A549 (cell line): Measurements from ENCODE around the gene OXSM. TPM values are rescaled to one million over a fixed set of nuclear protein-coding genes. Genes with fewer than 3 reads are reported as not detected.

ENCODE experiments used
- ATAC-seq, 2 experiments: fragments of 200-7000 bp in 1 of 2; fragments of >200 bp in 1 of 2; cut with Nextera tagmentation in 1 of 2; cut with Tn5 transposase in 1 of 2; 3 replicates each; pipeline versions ENCODE4 v1.8.0 to v1.9.1; 2018 to 2020; ENCODE audit warnings: mild to moderate bottlenecking in 1 of 2, moderate library complexity in 1 of 2
- CTCF ChIA-PET: fragments of 300-600 bp; sonication (Branson Sonifier 250); formaldehyde crosslinking; extraction: SDS; loops from one replicate; lab custom pipeline; 2021; ENCODE audit warnings: antibody characterized with exemption, inconsistent platforms; lab: Yijun Ruan, JAX
- POLR2A ChIA-PET: fragments of 350-600 bp; formaldehyde crosslinking; extraction: SDS; loops from one replicate; lab custom pipeline; 2021; ENCODE audit warnings: antibody characterized with exemption, inconsistent platforms; lab: Yijun Ruan, JAX
- DNase-seq, 2 experiments: peaks; one replicate each; pipeline versions ENCODE4 v3.0.0 to v3.0.0-alpha.2; 2011 to 2016; ENCODE audit warnings: low read depth in 1 of 2, low spot score in 1 of 2
- FAIRE-seq: peaks from 2 replicates; lab custom pipeline; 2011; peaks lifted over from hg19 to GRCh38; lab: Jason Lieb, UNC
- H3K27ac ChIP-seq, 2 experiments: fragments of >200 bp; sonication (Bioruptor Twin); formaldehyde crosslinking; 3 replicates each; pipeline ENCODE4 v1.5.1; 2016 to 2017
- H3K4me1 ChIP-seq: fragments of >200 bp; sonication (Bioruptor Twin); formaldehyde crosslinking; 3 replicates; pipeline ENCODE4 v1.6.1; 2016
- H3K4me2 ChIP-seq: fragments of >200 bp; sonication (Bioruptor Twin); formaldehyde crosslinking; 3 replicates; pipeline ENCODE4 v1.6.1; 2016
- H3K4me3 ChIP-seq: fragments of >200 bp; sonication (Bioruptor Twin); formaldehyde crosslinking; 3 replicates; pipeline ENCODE4 v1.5.1; 2016
- H3K9me3 ChIP-seq: fragments of >200 bp; sonication (Bioruptor Twin); formaldehyde crosslinking; 3 replicates; pipeline ENCODE4 v1.6.1; 2016
- CBX2 ChIP-seq: fragments of 200-600 bp; sonication (generic); IDR thresholded peaks from 2 replicates; pipeline ENCODE4 v1.6.1; 2016; ENCODE audit warnings: low read depth, mild to moderate bottlenecking, borderline replicate concordance
- CEBPB ChIP-seq, 2 experiments: fragments of >200 bp in 1 of 2; sonication (Bioruptor Twin) in 1 of 2; formaldehyde crosslinking in 1 of 2; IDR thresholded peaks; 2 replicates each; pipeline ENCODE4 v1.6.1; 2012 to 2016
- CHD4 ChIP-seq: fragments of 200-600 bp; sonication (generic); IDR thresholded peaks from 2 replicates; pipeline ENCODE4 v1.6.1; 2016; ENCODE audit warnings: antibody characterized with exemption, mild to moderate bottlenecking, borderline replicate concordance
- E2F6 ChIP-seq: IDR thresholded peaks from 2 replicates; pipeline ENCODE4 v1.6.1; 2012; ENCODE audit warnings: low read depth, borderline replicate concordance
- EHF ChIP-seq: fragments of 250-450 bp; sonication (Bioruptor Pico); IDR thresholded peaks from 2 replicates; pipeline ENCODE4 v1.5.0; 2020; ENCODE audit warnings: mild to moderate bottlenecking
- ELK1 ChIP-seq: fragments of 150-350 bp; IDR thresholded peaks from 2 replicates; pipeline ENCODE4 v1.6.1; 2014; ENCODE audit warnings: low read depth, mild to moderate bottlenecking, low read length
- EP300 ChIP-seq, 2 experiments: fragments of >200 bp; sonication (Bioruptor Twin); formaldehyde crosslinking; IDR thresholded peaks; 2 replicates in 1 of 2; 3 replicates in 1 of 2; pipeline ENCODE4 v1.6.1; 2016 to 2017
- FOSB ChIP-seq: fragments of 250-450 bp; sonication (Bioruptor Pico); IDR thresholded peaks from 2 replicates; pipeline ENCODE4 v1.5.0; 2020; ENCODE audit warnings: mild to moderate bottlenecking, moderate library complexity
- HES2 ChIP-seq: fragments of >200 bp; sonication (Bioruptor Twin); formaldehyde crosslinking; IDR thresholded peaks from 2 replicates; pipeline ENCODE4 v1.6.1; 2016
- HMGXB4 ChIP-seq: fragments of 250-450 bp; sonication (Bioruptor Pico); IDR thresholded peaks from 2 replicates; pipeline ENCODE4 v1.5.0; 2021; ENCODE audit warnings: mild to moderate bottlenecking, moderate library complexity, borderline replicate concordance
- HOXB13 ChIP-seq: fragments of 250-450 bp; sonication (Bioruptor Pico); IDR thresholded peaks from 2 replicates; pipeline ENCODE4 v1.5.0; 2020; ENCODE audit warnings: low read depth, mild to moderate bottlenecking, moderate library complexity
- HOXB5 ChIP-seq: fragments of 250-450 bp; sonication (Bioruptor Pico); IDR thresholded peaks from 2 replicates; pipeline ENCODE4 v1.5.0; 2020; ENCODE audit warnings: mild to moderate bottlenecking, moderate library complexity
- JUNB ChIP-seq: fragments of >200 bp; sonication (Bioruptor Twin); formaldehyde crosslinking; IDR thresholded peaks from 2 replicates; pipeline ENCODE4 v1.6.1; 2016
- KDM5A ChIP-seq: fragments of 200-600 bp; sonication (generic); IDR thresholded peaks from 2 replicates; pipeline ENCODE4 v1.6.1; 2016; ENCODE audit warnings: antibody characterized with exemption, mild to moderate bottlenecking
- MAFK ChIP-seq: fragments of 450-650 bp; IDR thresholded peaks from 2 replicates; pipeline ENCODE4 v1.6.1; 2014; ENCODE audit not compliant: partially characterized antibody
- MAX ChIP-seq: IDR thresholded peaks from 2 replicates; pipeline ENCODE4 v1.6.1; 2012
- MYC ChIP-seq: IDR thresholded peaks from 2 replicates; pipeline ENCODE4 v1.6.1; 2012; ENCODE audit warnings: mild to moderate bottlenecking, inconsistent platforms, low read length, improper control_type of control experiment, borderline replicate concordance
- NFE2L2 ChIP-seq: fragments of 150-350 bp; conservative IDR thresholded peaks from 2 replicates; pipeline ENCODE4 v1.6.1; 2014; ENCODE audit warnings: low read length
- NPAS2 ChIP-seq: fragments of 250-450 bp; sonication (Bioruptor Pico); IDR thresholded peaks from 2 replicates; pipeline ENCODE4 v1.8.0; 2022; ENCODE audit warnings: mild to moderate bottlenecking, moderate library complexity, borderline replicate concordance
- POLR2A ChIP-seq: IDR thresholded peaks from 2 replicates; pipeline ENCODE4 v1.6.1; 2012; ENCODE audit warnings: mild to moderate bottlenecking, low read length
- POLR2AphosphoS2 ChIP-seq: conservative IDR thresholded peaks from 2 replicates; pipeline ENCODE4 v1.6.1; 2012; ENCODE audit warnings: low read length, improper control_type of control experiment, inconsistent platforms
- RAD21 ChIP-seq, 2 experiments: fragments of >200 bp in 1 of 2; sonication (Bioruptor Twin) in 1 of 2; formaldehyde crosslinking in 1 of 2; IDR thresholded peaks in 1 of 2; conservative IDR thresholded peaks in 1 of 2; 2 replicates in 1 of 2; 3 replicates in 1 of 2; pipeline ENCODE4 v1.6.1; 2012 to 2018; ENCODE audit warnings: inconsistent platforms in 1 of 2
- RARB ChIP-seq: fragments of 250-450 bp; sonication (Bioruptor Pico); IDR thresholded peaks from 2 replicates; pipeline ENCODE4 v1.8.0; 2021; ENCODE audit warnings: mild to moderate bottlenecking, moderate library complexity
- RCOR1 ChIP-seq: fragments of 150-350 bp; IDR thresholded peaks from 2 replicates; pipeline ENCODE4 v1.6.1; 2014; ENCODE audit warnings: antibody characterized with exemption, low read length, low read depth
- REST ChIP-seq: fragments of 200-600 bp; sonication (generic); IDR thresholded peaks from 2 replicates; pipeline ENCODE4 v1.6.1; 2016; ENCODE audit warnings: antibody characterized with exemption, mild to moderate bottlenecking, moderate library complexity
- SMC3 ChIP-seq: fragments of >200 bp; sonication (Bioruptor Twin); formaldehyde crosslinking; IDR thresholded peaks from 3 replicates; pipeline ENCODE4 v1.6.1; 2018; ENCODE audit warnings: inconsistent platforms
- TFCP2L1 ChIP-seq: fragments of 250-450 bp; sonication (Bioruptor Pico); IDR thresholded peaks from 2 replicates; pipeline ENCODE4 v1.5.0; 2021; ENCODE audit warnings: mild to moderate bottlenecking
- USF2 ChIP-seq: fragments of 450-650 bp; IDR thresholded peaks from 2 replicates; pipeline ENCODE4 v1.6.1; 2014; ENCODE audit warnings: antibody characterized with exemption
- ZC3H11A ChIP-seq: fragments of 450-650 bp; IDR thresholded peaks from 2 replicates; pipeline ENCODE4 v1.6.1; 2014; ENCODE audit warnings: antibody characterized with exemption, mild to moderate bottlenecking
- ZSCAN20 ChIP-seq: fragments of 250-450 bp; sonication (Bioruptor Pico); IDR thresholded peaks from 2 replicates; pipeline ENCODE4 v1.8.0; 2022; ENCODE audit warnings: mild to moderate bottlenecking, moderate library complexity
- WGBS: methylation state at CpG from one replicate; pipeline ENCODE4 v1.1.6; 2017; ENCODE audit errors: missing lambda C conversion rate; 5-methylcytosine and 5-hydroxymethylcytosine counted together
- polyA minus RNA-seq: library from RNA; depleted of rRNA, polyadenylated mRNA; stranded (reverse); fragments of >200 nt; gene quantifications from 2 replicates; pipeline ENCODE4 v1.2.3, GENCODE V29; 2011; rRNA and poly(A)+ RNA removed
- polyA plus RNA-seq, 4 experiments: library from polyadenylated mRNA; depleted of rRNA in 3 of 4; stranded (reverse); fragments of >200 nt; fragmentation: RNase III in 1 of 4; extraction: RNeasy Plus Mini Kit Qiagen cat#74134 plus additional on column Dnase treatment in 1 of 4; gene quantifications; 2 replicates in 3 of 4; 3 replicates in 1 of 4; pipeline ENCODE4 v1.2.3, GENCODE V29; 2011 to 2017

Gene OXSM
- polyA plus RNA-seq (2011; rRNA removed) (39.0 and 43.9 TPM in 2 replicates), polyA plus RNA-seq (2017; fragmentation: RNase III; extraction: RNeasy Plus Mini Kit Qiagen cat#74134 plus additional on column Dnase treatment) (17.5 to 20.0 TPM (median 19.1 TPM) in 3 replicates), polyA minus RNA-seq (7.7 and 10.0 TPM in 2 replicates)
- polyA plus RNA-seq (2012; cell fraction: cytosol; rRNA removed): 12.9 and 14.0 TPM in 2 replicates
- polyA plus RNA-seq (2012; cell fraction: nucleus; rRNA removed): 9.1 and 9.9 TPM in 2 replicates

GRCh38 chr3:25789596-25790556 lies at the start of gene OXSM:
Gene OXSM, plus strand, starts transcription at chr3:25790090. Its CDS starts 931 bp downstream, at chr3:25791021.
- CTCF ChIA-PET: interaction anchor here (1.6 kb wide), 1 partner anchor 122 kb away, joined by 3 read pairs; no protein-coding TSS in a partner anchor
- FAIRE-seq (peak; percentile 97), DNase-seq (peak; percentile 93 to 94)
- no peak for TF ChIP-seq CEBPB (IDR thresholded peaks at IDR 0.05)
- no peak for TF ChIP-seq RCOR1
- no peak for TF ChIP-seq HOXB5 (CRISPR knock-in tag)
- no peak for TF ChIP-seq SMC3
- no peak for TF ChIP-seq REST
- no peak; the same call in 1 of the 2 replicates for TF ChIP-seq MYC
- no peak for TF ChIP-seq NPAS2 (CRISPR knock-in tag)
- no peak for TF ChIP-seq JUNB
- no peak for TF ChIP-seq HOXB13 (CRISPR knock-in tag)
- TF ChIP-seq HMGXB4: no peak
- no peak for TF ChIP-seq CHD4
- peak; percentile 93 for TF ChIP-seq MAX
- no peak for TF ChIP-seq POLR2AphosphoS2
- peak; percentile 89 for TF ChIP-seq E2F6
- TF ChIP-seq MAFK: peak; percentile 76
- TF ChIP-seq HES2: no peak
- TF ChIP-seq CBX2: no peak
- no peak for TF ChIP-seq RARB (CRISPR knock-in tag)
- peak; percentile 94 for TF ChIP-seq POLR2A
- TF ChIP-seq TFCP2L1 (CRISPR knock-in tag): no peak
- TF ChIP-seq NFE2L2: no peak
- no peak for TF ChIP-seq EP300 (IDR thresholded peaks at IDR 0.05)
- no peak for TF ChIP-seq FOSB (CRISPR knock-in tag)
- no peak for TF ChIP-seq ZC3H11A
- TF ChIP-seq RAD21 (conservative IDR thresholded peaks at IDR 0.05 in 1 of 2, IDR thresholded peaks at IDR 0.05 in 1 of 2): no peak
- TF ChIP-seq EHF (CRISPR knock-in tag): no peak
- TF ChIP-seq KDM5A: no peak
- no peak for TF ChIP-seq USF2
- TF ChIP-seq ZSCAN20 (CRISPR knock-in tag): no peak
- TF ChIP-seq ELK1: no peak

More at GRCh38 chr3:25789596-25790556, at the start of gene OXSM:
- peak within 1 kb of the TSS; percentile 82 to 86 for H3K27ac ChIP-seq
- POLR2A ChIA-PET: interaction anchor here (1.4 kb wide), 1 partner anchor 66 kb away, joined by 5 read pairs; no protein-coding TSS in a partner anchor
- peaks cover 9% of the 10 kb centered on the region; the same call in 2 of the 3 replicates for H3K4me1 ChIP-seq
- H3K9me3 ChIP-seq: no peaks in the 10 kb centered on the region
- ATAC-seq: peak; percentile 94 to 98
- peak within 1 kb of the TSS; percentile 75 for H3K4me2 ChIP-seq
- WGBS: 2% methylated on average over 53 of the region's 56 CpGs
- peak within 1 kb of the TSS; percentile 73 for H3K4me3 ChIP-seq
